Prostate gland (tissue), 2 donors: ENCODE measurements around the gene NFIC.

Source experiments
- POLR2A ChIP-seq: fragments of 450-650 bp; IDR thresholded peaks from one replicate; pipeline ENCODE4 v1.6.1; 2016; ENCODE audit warnings: antibody characterized with exemption, mild to moderate bottlenecking
- TF ChIP-seq, protein P1 (sequence below), 4 experiments: fragments of 200-600 bp in 2 of 4; fragments of 450-650 bp in 2 of 4; sonication (generic) in 2 of 4; IDR thresholded peaks; 1 replicate in 3 of 4; 2 replicates in 1 of 4; pipeline ENCODE4 v1.5.1; 2016 to 2019; ENCODE audit warnings: antibody characterized with exemption in 4 of 4, mild to moderate bottlenecking in 2 of 4, moderate library complexity in 2 of 4

DNA sequence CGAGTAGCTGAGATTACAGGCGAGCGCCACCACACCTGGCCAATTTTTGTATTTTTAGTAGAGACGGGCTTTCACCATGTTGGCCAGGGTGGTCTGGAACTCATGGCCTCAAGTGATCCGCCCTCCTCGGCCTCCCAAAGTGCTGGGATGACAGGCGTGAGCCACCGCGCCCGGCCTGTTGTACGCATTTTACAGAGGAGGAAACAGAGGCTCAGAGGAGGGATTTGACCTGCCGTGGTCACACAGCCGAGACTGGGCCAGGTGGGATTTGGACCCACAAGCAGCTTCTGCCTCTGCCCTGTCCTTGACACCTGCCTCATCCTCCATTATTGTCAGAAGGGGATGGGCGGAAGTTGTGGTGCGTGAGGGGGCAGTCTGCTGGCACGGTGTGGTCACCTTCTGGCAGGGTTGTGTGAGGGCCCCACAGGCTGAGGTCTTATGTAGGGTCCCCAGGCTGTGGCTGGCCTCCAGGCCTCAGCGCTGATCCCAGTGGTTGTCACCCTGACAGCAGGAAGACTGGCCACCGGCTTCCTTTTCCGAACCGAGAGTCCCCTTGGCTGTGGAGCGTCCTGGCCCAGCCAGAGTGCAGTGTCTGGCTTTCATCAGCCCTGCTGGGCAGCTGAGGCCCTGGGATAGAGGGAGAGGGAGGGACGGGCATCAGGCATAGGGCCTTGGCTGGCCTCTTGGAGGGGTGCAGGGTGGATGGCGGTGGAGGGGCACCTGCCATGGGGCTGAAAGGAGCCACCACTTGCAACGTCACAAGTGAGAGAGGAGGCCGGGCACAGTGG lies 20.3 kb downstream of the NFIC start:
- no peak for TF ChIP-seq POLR2A
- TF ChIP-seq, protein P1, sequence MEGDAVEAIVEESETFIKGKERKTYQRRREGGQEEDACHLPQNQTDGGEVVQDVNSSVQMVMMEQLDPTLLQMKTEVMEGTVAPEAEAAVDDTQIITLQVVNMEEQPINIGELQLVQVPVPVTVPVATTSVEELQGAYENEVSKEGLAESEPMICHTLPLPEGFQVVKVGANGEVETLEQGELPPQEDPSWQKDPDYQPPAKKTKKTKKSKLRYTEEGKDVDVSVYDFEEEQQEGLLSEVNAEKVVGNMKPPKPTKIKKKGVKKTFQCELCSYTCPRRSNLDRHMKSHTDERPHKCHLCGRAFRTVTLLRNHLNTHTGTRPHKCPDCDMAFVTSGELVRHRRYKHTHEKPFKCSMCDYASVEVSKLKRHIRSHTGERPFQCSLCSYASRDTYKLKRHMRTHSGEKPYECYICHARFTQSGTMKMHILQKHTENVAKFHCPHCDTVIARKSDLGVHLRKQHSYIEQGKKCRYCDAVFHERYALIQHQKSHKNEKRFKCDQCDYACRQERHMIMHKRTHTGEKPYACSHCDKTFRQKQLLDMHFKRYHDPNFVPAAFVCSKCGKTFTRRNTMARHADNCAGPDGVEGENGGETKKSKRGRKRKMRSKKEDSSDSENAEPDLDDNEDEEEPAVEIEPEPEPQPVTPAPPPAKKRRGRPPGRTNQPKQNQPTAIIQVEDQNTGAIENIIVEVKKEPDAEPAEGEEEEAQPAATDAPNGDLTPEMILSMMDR (IDR thresholded peaks at IDR 0.05), result no peak
